NOMO-1 (cell line): ENCODE results near the gene TP53.

Experiments
- DNase-seq, 2 experiments: peaks; one replicate each; lab custom pipeline; 2025; ENCODE audit not compliant: unreplicated experiment in 2 of 2; lab: John Stamatoyannopoulos, UW

TP53 gene

DNA sequence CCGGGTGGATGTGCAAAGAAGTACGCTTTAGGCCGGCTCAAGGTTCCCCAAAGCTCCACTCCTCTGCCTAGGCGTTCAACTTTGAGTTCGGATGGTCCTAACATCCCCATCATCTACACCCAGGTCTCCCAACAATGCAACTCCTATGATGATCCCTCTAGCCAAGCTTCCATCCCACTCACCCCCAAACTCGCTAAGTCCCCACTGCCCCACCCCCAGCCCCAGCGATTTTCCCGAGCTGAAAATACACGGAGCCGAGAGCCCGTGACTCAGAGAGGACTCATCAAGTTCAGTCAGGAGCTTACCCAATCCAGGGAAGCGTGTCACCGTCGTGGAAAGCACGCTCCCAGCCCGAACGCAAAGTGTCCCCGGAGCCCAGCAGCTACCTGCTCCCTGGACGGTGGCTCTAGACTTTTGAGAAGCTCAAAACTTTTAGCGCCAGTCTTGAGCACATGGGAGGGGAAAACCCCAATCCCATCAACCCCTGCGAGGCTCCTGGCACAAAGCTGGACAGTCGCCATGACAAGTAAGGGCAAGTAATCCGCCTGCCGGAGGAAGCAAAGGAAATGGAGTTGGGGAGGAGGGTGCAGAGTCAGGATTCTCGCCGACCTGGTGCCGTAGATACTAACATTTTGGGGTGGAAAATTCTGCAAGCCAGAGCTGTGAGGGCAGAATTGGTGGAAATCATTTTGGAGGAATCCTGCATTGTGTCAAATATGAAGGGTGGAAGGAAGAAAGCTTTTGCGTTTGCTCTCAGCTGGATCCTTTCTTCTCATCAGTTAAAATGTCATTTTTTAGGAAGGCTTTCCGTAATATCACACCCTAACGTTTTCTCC, at the start of gene TP53:
Gene TP53 (minus strand): TSS at position 419 of the 836 bp plus-strand sequence. CDS start 10,896 bp downstream, outside the sequence.
- peak; percentile 93 to 95 for DNase-seq

DNA sequence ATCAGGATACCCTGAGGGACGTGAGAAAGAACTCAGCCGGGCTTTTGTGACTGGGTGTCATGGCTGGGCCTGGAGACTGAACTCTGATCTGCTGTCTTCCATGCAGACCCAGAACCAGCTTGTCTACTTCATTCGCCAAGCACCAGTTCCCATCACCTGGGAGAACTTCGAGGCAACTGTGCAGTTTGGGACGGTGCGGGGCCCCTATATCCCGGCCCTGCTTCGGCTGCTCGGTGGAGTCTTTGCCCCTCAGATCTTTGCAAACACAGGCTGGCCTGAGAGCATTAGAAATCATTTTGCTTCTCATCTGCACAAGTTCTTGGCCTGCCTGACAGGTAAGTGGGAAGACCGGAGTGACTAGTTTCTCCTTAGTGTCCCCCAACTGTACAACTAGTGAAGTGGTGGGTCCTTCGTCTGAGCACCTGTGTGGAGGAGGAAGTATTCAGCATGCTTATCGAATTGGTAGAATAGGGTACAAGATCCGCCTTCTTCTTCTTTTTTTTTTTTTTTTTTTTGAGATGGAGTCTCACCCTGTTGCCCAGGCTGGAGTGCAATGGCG, 45.8 kb upstream of the TP53 start:
- no peak for DNase-seq

DNA sequence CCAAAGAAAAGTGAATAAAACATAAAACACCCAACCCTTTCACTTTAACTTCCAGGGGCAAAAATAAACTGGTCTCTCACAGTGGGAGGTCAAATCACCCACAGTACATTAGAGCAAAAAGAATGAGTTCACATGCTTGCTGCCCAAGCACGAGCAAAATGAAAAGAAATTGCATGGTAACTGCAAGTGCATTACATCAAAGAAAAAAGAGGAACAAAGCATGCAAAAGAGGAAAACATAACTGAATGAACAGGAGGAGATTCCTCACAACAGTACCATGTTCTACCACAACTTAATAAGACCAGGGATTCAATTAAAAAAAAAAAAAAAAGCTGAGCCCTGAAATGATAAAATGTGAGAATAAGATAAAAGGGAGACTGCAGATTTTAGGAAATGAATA, 42.5 kb upstream of the TP53 start:
- peak in 1 of 2 experiments; percentile 61 for DNase-seq

DNA sequence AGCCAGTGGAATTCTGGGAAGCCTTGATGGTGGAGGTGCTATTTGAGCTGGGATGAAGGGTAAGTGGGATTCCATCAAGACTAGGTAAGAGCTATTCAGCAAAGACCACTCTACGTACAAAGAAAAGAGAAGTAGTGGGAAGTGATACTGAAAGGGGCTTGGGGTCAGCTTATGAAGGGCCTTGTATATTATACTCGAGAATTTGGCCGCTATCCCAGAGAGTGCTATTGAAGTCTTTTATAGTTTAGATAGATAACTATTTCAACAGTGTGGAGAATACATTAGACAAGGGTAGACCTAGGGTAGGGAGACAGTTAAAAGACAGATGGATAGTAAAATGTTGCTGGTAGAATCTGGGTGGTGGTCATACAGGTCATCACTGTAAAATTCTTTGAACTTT, 40.6 kb upstream of the TP53 start:
- no peak for DNase-seq

DNA sequence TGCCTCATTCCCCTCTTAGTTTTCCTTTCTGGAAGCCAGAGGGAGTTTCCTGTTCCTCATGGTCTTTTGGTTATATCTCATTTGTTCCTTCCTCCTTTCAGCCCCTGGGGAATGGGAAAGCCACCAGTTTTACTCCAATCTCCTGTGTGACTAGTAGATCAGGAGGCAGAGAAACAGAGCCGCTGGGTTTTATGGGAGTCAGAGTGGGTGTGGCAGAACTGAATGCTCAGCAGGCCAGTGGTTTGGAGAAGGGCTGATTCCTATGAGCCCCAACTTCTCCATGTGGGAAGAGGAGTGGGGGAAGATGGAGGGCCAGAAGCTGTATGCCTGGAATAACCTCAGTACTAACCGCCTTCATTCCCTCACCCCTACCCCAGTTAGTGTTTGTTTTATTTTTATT, 34.3 kb upstream of the TP53 start:
- no peak for DNase-seq

DNA sequence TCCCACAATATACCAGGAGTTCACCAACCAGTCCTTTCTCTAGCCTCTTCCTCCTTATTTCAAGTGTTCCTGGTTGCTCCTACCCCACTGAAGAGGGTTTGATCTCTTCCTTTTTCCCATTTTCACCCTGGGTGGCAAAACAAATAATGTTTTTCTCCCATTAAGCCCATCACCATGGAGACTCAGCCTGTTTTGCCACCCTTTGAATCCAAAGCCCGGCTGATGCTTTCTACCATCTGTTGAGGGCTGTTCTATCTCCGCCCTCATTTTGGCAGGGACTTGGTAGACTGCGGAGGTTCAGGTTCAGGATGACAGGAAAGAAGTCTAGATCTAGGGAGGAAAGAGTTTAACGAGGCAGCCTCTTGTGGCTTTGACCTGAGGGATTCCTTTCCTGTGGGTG, 32.8 kb upstream of the TP53 start:
- no peak for DNase-seq

DNA sequence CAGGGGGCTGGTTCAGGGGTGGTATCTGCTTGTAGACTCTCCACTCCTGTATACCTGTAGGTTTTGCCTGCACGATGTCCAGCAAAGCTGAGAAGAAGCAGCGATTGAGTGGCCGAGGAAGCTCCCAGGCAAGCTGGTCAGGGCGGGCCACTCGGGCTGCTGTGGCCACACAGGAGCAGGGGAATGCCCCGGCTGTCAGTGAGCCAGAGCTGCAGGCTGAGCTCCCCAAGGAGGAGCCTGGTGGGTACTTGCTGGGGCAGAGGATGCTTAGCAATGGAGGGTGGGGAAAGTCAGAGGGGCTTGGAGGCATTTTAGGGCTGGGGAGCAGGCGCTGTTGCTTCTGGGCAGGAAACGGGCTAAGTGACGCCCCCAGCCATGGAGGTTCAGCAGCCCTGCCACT, 32.4 kb upstream of the TP53 start:
- no peak for DNase-seq

DNA sequence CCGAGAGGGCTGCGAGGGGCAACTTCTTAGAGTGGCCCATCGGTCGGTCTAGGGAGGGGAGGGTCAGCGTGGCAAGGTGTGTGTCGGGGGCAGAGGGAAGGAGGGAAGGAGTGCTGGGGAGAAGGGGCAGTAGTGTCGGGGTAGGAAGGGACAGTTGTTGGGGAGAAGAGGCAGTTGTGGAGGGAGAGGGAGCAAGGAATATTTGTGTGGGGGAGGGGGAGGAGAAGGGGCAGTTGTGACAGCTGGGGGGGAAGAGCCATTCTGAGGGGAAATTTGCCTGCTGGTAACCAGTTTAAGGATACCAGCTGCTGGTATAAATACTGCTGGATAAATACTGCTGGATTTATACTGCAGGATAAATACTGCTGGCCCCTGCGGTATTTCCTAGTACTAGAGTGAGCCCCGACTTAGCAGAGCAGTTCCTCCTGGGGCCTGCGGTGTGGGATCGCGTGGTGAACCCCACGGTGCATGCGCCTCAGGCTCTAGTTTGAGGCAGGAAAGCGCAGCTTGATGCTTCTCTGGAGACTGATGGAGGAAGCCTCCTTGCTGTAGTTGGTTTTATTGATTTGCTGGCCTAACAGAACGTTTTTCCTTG, 30.6 kb upstream of the TP53 start:
- DNase-seq: no peak

DNA sequence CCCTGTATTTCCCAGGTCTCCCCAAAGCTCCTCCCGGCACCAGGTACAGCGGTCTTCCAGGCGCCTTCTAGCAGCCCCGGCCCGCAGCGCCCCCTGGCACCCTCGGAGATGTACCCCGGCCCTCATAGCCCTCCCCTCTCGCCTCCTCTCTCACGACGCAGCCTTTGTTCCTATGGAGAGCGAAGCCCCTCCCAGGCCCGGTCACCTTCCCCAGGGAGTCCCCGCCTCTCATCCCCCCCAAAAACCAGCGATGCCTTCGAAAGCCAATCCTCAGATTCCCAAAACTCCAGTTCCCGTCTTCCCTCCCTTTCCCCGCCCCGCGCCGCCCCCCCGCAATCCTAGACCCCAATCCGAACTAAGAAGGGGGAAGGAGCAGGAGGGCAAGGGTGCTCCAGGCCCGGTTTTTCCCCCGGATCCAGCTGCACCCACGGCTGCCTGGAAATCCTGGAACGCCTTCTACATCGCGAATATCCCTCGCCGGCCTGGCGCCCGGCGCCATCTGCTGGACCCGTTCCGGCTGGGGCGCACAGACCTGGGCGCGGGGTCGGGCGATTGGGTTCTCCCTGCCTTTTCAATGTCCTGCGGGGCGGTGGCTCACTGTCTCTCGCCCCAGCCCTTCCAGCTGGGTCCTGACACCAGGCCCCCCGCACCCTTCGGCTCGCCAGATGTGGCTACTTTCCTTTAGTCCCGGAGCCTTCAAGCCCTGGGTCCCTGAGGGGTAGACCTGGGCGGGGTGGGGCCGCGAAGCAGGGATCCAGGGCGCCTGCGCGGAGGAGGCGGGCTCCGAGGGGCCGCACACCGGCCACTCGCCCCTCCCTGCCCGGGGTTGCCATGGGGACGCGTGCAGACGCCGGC, 29.8 kb upstream of the TP53 start, which contains the start of gene DNAH2:
Gene DNAH2 (plus strand): TSS at position 844 of the 855 bp plus-strand sequence. CDS start 1,991 bp downstream, outside the sequence.
- peak; percentile 39 to 42 for DNase-seq

DNA sequence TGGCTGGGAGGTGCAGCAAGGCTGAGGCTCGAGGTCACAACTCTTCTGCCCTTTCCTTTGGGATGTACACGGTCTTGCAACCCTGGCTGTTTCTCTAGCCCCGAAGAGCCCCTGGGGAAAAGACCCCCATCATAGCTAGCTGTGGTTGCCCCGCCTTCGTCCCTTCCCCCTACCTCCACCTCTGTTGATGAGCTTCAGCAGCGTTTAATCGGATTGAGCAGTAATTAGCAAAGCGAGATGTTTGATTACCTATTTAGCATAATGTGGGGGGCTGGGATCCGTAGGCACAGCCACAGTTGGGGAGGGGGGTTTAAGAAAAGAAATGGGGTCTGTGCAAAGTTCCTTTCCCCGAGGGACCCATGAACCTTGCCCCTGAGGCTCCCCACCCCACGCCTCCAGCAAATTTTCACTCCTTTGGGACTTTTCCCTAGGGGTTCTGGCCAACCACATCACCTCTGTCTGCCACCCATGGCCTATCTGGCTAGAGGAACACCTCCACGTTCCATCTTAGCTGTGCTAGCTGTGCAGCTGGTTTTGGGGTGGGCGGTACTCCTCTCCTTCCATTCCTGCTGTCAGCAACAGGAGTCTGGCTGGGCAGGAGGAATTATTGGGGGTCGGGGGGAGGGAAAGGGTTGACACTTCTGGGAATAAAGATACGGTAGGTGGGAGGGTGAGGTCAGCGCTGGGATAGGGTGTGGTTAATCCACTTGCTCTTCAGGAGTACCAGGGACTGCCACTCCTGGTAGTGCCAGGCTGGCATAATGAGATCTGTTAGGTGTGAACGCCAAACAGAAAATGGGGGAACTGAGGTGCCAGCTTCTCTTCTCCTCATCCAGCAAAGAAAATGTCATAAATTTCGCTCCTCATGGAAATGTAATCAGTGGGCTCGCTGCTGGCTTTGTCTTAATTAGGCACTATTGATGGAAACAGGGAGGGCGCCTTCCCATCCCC, 28.9 kb upstream of the TP53 start:
- DNase-seq: no peak

DNA sequence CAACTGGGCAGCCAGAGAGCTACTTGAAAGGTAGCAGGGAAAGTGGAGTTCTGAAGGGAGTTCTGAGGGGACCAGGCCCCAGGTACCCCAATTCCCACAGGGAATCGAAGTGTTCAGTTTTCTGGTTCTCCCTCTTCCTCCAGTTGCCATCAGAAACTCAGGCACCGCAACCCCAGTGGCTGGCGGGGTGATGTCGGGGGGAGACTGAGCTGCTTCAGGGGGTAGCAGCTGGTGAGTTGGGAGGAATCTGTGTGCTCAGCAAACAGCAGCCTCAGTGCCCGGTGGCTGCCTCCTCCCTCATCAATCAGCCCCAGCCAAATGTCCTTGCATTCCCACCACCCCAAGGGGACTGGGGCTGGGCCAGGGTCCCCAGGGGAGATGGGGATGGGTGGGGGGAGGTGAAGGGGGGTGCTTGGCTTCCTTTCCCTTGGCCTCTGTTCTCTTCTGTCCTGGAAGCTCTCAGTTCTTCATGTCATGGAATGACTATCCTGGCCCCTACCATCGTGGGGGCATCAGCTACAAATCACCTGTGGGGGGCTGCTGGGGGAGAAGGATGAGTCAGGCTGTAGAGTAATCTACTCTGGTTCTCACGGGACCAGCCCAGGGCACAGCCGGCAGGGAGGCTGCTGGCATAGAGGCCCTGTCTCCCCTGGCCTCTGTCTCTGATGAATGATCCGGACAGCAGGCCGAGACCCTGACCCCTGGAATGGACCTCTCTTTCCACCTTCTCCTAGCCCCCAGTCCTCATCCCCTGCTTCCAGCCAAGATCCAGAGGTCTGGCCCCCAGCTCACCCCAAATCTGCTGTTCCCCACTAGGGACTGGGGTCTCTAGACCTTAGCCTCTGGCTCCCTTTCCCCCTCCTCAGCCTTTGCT, 27.7 kb upstream of the TP53 start:
- DNase-seq: no peak

DNA sequence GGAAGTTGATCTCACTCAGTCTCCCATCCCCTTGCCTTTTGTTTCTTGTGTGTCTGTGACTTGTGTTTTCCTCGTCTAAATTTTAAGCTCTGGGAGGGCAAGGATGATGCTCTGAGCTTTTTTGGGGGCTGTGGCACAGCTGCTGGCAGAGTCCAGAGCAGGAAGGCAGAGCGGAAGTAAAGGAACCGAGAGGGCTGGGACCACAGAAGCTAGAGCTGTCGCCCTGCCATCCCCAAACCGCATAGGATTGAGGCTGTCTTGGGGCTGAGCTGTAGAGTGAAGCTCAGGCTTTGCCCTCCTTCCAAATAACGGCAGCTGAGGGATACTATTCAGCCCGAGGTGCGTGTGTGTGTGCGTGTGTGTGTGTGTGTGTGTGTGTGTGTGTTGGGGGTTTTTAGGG, 26.5 kb upstream of the TP53 start:
- DNase-seq: no peak

DNA sequence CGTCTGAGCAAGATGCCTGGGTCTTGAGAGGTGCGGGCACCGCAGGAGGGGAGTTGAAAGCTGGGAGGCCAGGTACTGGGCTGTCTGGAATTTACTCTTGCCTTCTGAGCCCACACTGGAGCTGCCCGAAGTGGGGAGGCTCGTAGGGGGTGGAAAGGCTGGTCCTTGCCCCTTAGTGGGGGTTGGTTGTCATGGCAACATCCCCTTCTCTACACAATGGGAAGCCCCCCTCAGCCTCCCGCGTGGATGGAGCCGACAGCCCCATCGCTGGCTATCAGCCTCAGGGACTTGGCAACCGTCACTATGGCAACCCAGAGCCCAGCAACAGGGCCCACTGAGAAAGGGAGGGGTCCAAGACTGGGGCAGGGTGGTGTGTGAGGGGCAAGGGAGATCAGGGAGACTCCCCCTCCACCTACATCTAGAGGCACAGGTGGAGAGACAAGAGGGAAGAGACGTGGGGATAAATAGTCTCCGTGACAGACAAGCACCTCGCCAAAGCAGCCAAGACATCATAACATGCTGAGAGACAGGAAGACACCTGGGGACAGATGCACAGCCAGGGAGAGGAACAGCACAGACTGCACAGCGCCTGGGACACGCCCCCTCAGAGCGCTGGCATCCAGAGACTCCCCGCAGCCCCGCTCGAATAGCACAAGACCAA, 25.0 kb upstream of the TP53 start:
- DNase-seq: no peak

DNA sequence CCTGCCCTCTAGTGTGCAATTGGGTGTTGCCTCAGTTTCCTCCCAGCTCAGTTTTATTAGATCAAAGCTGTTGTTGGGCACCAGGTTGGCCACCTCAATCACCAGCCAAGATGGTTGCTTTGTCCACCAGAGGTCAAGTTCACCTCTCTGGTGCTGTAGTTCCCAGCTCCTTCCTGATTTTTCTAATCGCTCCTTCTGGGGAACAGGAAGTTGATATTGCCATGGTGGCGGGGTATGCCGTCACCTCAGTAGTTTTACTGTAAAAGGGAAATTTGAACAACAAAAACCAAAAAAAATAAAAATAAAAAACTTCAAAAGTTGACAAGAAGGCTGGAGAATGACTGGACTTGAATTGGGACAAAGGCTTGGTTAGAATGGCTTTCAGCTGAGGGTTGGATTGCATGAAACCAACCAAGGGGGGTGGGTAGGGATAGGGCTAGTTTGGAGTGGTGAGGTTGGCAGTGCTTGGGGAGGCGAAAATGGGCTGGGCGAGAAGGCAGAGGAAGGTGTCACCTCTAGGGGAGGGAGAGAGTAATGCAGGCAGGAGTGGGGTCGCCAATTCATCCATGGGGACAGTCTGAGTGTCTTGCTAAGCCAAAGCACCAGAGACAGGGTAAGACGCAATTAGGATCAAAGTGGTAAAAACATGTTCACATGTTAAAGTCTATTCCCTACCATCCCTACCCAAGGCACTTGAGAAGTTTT, 23.9 kb upstream of the TP53 start:
- no peak for DNase-seq

DNA sequence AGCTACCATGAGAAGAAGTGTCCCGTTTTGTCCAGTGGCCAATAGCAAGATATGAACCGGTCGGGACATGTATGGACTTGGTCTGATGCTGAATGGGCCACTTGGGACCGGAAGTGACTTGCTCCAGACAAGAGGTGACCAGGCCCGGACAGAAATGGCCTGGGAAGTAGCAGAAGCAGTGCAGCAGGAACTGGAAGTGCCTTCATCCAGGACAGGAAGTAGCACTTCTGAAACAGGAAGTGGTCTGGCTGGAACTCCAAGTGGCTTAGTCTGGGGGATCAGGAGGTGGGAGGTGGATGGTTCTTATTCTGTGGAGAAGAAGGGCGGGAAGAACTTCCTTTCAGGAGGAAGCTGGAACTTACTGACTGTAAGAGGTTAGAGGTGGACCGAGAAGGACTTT, 23.0 kb upstream of the TP53 start:
- DNase-seq: no peak

DNA sequence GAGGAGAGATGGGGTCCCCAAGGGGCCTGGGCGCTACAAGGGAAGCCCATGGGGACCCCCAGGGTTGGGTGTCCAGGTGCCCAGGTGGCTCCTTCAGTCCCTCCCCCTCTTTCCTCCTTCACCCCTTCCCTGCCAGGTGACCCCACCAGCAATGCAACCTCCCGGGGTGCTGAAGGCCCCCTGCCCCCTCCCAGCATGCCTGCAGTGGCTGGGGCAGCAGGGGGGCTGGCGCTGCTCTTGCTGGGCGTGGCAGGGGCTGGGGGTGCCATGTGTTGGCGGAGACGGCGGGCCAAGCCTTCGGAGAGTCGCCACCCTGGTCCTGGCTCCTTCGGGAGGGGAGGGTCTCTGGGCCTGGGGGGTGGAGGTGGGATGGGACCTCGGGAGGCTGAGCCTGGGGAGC, 21.7 kb upstream of the TP53 start:
- DNase-seq: no peak

DNA sequence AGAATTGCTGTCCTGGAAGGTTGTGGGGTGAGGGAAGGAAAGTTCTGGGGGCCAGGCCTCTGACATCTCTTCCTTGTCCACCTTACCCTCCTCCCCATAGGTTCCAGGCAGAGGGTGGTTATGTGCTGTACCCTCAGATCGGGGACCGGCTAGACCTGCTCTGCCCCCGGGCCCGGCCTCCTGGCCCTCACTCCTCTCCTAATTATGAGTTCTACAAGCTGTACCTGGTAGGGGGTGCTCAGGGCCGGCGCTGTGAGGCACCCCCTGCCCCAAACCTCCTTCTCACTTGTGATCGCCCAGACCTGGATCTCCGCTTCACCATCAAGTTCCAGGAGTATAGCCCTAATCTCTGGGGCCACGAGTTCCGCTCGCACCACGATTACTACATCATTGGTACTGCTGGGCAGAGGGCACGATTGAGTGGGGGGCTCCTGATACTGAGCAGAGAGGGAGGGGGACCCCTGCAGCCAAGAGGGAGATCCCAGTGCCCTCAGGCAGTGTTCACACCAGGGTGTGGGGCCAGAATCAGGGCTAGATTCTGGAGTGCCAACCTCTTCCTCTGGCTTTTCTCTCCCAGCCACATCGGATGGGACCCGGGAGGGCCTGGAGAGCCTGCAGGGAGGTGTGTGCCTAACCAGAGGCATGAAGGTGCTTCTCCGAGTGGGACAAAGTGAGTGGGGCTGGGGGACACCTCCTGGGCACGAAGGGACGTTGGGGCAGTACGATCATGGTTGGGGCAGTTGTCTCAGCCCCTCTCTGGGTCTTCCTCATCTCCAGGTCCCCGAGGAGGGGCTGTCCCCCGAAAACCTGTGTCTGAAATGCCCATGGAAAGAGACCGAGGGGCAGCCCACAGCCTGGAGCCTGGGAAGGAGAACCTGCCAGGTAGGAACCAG, 20.8 kb upstream of the TP53 start:
- no peak for DNase-seq
